GM19395 (cell line): ENCODE measurements around the gene RBM17.
"Not testable (repeated sequence)": the region's sequence is repeated elsewhere in the genome, so short reads cannot be mapped to it uniquely, and the experiment has no call there.

ENCODE experiments used
- ATAC-seq: cut with Tn5 transposase; IDR thresholded peaks from one replicate; pipeline ENCODE4 v1.9.1; 2021; ENCODE audit warnings: mild to moderate bottlenecking, moderate library complexity; ENCODE audit not compliant: unreplicated experiment

RBM17 gene

GRCh38 chr10:6108631-6109443, 20.0 kb downstream of the RBM17 start:
- no peak for ATAC-seq

GRCh38 chr10:6109444-6109775, 20.6 kb downstream of the RBM17 start:
- ATAC-seq: no peak

- no peak for ATAC-seq
Measured at GRCh38 chr10:6110136-6110535, 21.3 kb downstream of the RBM17 start.

- no peak for ATAC-seq
Measured at GRCh38 chr10:6112893-6113292, 24.1 kb downstream of the RBM17 start.

GRCh38 chr10:6114299-6114698, 25.5 kb downstream of the RBM17 start:
- no peak for ATAC-seq

- ATAC-seq: no peak
Measured at GRCh38 chr10:6114805-6115341, 26.0 kb downstream of the RBM17 start.

GRCh38 chr10:6115411-6115810, 26.6 kb downstream of the RBM17 start:
- ATAC-seq: no peak

- ATAC-seq: no peak
Measured at GRCh38 chr10:6115824-6116350, 27.1 kb downstream of the RBM17 start.

GRCh38 chr10:6116806-6117205, 28.0 kb downstream of the RBM17 start:
- ATAC-seq: no peak

GRCh38 chr10:6117711-6118110, 28.9 kb downstream of the RBM17 start:
- ATAC-seq: no peak

- no peak for ATAC-seq
Measured at GRCh38 chr10:6119423-6119822, 30.6 kb downstream of the RBM17 start.

- ATAC-seq: no peak
Measured at GRCh38 chr10:6119962-6120361, 31.1 kb downstream of the RBM17 start.

GRCh38 chr10:6120691-6121090, 31.9 kb downstream of the RBM17 start:
- ATAC-seq: no peak

- ATAC-seq: no peak
Measured at GRCh38 chr10:6121146-6121545, 32.3 kb downstream of the RBM17 start.

GRCh38 chr10:6123532-6123931, 34.7 kb downstream of the RBM17 start:
- ATAC-seq: no peak

- no peak for ATAC-seq
Measured at GRCh38 chr10:6124666-6125065, 35.8 kb downstream of the RBM17 start.

GRCh38 chr10:6127461-6127860, 38.6 kb downstream of the RBM17 start:
- not testable (repeated sequence) for ATAC-seq

GRCh38 chr10:6128087-6128486, 39.3 kb downstream of the RBM17 start:
- no peak for ATAC-seq

GRCh38 chr10:6128591-6129251, 39.9 kb downstream of the RBM17 start:
- no peak for ATAC-seq

GRCh38 chr10:6130848-6131470, 42.1 kb downstream of the RBM17 start:
- ATAC-seq: no peak

- ATAC-seq: no peak
Measured at GRCh38 chr10:6133331-6134098, 44.7 kb downstream of the RBM17 start.
